HG02623 (cell line): ENCODE measurements around the gene CDKN1B.

Experiments
- ATAC-seq: cut with Tn5 transposase; IDR thresholded peaks from one replicate; pipeline ENCODE4 v1.9.1; 2021; ENCODE audit warnings: moderate library complexity; ENCODE audit not compliant: unreplicated experiment

The CDKN1B gene

DNA sequence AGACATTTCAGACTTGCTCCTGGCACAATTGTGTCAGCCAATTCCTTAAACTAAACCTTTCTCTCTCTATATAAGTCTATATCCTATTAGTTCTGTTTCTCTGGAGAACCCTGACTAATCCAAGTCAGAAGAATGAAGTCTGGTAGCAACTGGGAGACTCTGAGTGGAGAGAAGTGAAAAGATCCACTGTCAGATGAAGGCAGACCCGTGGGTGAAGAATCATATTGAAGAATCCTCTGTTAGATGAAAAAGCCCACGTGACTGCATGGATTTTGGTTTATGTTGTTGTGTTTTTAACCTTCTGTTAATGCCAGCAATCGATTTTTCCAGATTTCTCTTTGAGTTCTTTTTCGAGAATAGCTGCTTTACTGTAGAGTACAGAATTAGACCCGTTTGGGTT is 38.8 kb downstream of the CDKN1B start:
- no peak for ATAC-seq

DNA sequence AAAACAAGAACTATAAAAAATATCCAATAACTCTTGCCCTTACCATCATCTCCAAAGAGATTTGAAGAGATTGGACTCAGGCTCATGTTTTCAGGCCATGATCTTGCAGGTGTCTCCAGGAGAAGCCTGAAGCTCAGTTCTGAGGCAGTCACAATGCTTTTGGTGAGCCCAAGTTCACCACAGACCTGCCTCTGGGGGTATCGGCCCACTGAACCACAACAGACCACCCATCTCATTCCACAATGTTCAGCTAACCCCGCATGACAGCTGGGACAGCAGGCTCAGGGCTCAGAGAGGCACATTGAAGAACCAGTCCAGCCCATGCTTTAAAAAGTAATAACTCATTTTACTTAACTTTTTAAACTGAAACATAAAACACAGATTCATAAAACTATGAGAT is 40.0 kb downstream of the CDKN1B start:
- no peak for ATAC-seq

DNA sequence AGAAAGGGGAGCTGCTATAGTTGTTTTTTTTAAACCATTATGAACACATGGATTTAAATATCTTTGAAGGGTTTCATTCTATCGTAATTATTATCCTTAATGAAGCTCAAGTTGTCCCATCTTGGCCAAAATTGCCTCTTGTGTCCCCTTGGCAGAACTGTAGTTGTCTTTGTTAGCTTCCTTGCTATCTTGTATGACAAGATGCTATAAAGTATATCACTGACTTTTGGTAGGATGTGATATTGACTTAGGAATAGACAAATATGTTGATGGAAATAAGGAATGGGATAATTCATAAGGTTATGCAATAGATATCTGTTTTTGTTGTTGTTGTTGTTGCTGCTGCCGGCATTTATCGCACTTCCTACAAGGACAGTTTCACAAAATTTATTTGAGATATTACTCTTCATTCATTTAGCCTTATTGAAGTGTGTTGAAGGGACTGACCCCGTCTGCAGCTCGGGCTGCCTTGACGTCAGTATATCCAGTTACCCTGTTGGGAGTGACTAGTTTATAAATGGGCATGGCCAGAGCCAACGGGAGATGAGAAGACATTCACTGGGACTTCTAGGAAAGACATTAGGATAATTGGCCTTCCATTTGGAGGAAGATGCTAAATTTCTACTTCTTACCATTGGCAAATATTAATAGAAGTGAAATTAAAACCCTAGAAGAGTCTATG is 42.2 kb downstream of the CDKN1B start:
- ATAC-seq: no peak

DNA sequence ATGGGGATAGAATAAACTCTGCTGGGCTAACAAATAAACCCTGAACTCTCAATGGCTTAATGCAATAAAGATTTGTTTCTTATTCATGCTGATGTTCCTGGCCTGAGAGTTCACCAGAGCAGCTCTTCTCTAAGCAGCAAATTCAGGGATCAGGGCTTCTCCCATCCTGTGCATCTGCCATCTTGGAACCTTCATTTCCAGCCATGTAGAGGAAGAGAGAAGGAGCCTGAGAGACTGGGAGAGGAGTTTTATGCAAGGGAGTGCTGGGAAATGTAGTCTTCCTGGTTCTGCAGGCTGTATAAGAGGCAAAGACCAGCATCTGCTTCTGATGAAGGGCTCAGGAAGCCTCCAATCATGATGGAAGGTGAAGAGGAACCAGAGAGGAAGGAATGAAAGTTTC is 47.7 kb downstream of the CDKN1B start:
- no peak for ATAC-seq

DNA sequence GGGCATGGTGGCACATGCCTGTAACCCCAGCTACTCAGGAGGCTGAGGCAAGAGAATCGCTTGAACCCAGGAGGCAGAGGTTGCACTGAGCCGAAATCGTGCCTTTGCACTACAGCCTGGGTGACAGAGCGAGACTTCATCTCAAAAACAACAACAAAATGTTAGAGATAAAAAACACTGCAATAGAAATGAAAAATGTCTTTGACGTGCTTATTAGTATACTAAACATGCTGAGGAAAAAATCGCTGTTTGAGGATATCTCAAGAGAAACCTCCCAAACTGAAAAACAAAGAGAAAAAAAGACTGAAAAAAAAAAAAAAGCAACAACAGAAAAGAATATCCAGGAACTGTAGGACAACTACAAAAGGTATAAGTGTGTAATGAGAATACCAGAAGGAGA is 53.1 kb downstream of the CDKN1B start:
- no peak for ATAC-seq
